ENCODE results near the gene LANCL2.
"Not testable (repeated sequence)": the region's sequence is repeated elsewhere in the genome, so short reads cannot be mapped to it uniquely, and the experiment has no call there.

Gene LANCL2

DNA sequence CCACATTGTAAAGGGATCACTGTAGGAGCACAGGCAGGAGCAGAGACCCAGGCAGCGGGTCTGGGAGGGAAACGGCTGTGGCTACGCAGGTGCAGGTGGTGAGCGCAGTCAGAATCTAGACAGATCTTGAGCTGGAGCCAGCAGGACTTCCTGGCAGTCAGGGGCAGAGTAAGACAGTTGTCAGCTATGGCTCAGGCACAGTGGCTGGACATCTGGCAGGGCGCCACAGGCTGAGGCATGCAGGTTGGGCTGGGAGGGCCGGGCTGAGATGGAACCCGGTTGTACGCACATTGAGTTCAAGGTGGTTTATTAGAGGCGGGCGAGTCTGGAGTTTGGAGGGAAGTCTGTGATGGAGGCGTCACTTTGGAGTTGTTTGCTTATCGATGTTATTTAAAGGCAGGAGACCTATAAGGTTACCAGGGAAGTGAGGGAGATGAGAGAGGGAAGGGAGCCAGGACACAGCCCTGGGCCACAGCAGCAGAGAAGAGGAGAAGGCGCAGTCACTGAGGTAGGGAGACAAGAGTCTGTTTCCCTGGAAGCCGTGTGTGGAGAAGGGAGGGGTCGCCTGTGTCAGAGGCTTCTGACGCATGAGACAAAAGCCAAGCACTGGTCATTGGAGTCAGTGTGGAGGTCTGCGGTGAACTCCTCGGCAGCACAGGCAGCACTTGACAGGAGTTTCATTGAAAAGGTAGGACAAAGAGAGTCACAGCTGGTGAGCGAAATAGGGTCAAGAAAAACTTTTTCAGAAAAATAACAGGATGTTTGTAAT, 73.8 kb downstream of the LANCL2 start:
- DNase-seq: no peak

DNA sequence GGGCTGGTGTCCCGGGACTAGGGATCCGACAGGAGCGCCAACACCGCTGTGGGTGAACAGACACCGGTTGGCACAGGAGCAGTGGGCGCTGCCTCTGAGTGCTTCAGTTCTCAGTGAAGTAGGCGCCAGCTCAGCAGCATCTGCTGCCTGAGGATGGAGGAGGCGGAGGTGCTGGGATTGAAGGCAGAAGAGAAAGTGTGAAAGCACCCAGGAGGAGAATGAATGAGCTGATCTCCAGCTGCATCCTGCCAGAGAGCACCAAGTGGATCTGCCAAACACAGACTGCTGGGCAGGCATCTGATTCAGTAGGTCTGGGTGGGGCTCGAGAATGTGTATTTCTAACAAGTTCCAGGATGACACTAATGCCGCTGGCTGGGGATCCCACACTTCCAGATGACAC, 74.5 kb downstream of the LANCL2 start:
- DNase-seq: peak in 1 of 2 experiments; percentile 36

DNA sequence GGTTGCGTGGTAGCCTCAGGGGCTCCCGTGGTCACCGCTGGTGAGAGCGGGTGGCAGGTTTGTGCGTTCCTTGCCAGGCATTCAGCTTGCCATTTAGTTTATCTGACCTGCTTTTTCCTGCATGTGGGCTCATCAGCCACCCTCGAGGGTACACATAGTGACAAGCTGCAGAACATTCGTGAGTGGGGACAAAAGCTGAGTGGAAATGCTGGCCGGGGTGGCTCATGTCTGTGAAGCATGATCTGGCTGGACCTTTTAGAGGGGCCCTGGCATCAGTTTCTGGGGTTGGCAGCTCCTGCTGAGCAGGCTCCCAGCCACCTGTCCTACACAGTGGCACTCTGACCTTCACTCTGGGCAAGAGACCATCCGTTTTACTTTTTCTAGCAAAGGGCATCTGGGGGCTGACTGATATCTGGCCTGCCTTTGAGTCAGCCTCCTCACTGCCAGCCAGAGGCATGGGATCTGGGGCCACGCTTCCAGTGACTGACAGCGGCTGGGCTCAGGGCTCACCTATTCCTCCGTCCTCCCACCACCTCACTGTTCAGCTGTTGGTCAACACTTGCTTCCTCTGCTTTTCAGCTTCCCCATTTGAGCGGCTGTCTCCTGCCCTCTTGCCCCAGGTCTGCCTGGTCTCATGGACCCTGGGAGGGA, 75.0 kb downstream of the LANCL2 start:
- no peak for DNase-seq

DNA sequence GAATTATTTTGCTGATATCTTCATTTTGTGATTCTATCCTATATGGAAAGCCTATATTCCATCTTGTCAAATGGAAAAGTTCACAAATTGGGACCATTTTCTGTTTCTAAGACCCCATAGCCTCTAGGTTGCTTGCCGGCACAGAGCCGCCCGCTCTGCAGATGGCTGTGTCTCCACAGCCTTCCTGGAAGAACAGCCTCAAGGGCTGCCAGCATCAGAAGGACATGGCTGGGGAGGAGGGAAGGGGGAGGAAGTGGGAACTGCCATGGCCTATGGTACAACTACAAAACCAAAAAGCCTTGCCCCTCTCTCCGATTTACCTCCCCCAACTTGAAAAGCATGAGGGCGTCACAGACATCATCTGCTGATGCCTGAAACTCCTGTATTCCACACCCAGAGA, 75.9 kb downstream of the LANCL2 start:
- DNase-seq: no peak

DNA sequence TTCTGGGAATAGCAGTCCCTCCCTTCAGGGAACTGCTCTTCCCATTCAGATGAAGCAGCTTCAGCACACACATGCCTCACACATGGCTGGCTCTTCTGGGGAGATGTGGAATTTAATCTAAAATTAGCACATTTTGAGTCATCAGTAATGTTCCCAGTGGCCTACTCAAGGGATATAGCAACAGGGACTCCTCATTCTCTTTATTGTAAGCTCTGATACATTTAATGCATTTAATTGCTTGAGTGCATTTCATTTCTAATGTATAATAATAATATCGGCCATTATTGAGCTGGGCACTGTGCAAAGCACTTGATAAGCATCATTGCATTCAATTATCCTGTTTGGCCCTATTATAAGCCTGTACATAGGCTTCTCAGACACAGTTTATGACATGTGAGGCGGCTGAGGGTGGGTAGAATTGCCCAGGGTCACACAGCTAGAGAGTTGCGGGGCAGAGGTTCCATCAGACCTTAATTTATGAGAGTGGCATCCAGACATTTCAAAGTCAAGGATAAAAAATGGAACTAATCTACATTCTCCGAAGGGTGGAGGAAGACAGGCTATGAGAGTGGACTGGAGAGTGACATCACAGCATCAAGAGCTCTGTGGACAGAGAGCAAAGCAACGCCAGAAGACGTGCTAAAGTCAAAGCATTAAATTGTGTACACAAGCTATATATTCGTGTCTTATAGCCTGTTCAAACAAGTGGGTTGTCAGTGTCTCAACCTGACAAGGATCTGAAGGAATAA, 76.8 kb downstream of the LANCL2 start:
- no peak for DNase-seq

DNA sequence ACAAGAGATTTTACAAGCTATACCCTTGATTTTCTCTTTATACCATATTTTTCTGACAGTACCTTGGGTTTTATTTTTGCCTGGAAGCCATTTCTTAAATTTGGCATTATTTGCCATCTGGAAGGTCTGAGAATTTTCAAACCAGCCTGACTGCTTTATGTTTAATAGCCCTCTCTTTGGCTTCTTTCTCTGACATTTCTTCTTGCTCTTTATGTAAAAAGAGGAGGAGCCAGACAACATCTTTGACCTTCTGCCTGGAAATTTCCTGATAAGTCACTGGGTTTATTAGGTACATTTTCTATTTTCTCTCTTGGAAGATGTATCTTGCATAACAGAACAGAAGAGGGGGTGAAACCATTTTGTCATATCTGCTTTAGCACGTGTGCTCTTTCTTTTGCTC, 79.6 kb downstream of the LANCL2 start:
- DNase-seq: no peak

DNA sequence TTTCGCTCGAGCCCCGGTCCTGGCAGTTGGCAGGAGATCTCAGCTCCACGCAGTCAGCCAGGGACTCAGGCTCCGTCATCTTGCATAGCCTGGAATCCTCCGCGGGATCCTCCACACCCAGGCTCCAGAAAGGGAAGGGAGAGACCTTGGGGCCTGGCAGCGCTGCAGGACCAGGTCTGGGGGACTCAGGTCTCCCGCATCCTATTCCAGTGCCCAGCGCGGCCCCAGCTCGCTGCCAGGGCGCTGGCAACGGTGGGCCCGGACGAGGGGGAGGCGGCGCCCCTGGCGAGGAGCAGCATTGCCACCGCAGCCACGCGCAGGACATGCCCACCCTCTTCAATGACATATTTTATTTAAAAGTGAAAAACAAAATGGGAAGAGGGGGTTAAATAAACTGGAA, 83.4 kb downstream of the LANCL2 start:
- no peak for DNase-seq

DNA sequence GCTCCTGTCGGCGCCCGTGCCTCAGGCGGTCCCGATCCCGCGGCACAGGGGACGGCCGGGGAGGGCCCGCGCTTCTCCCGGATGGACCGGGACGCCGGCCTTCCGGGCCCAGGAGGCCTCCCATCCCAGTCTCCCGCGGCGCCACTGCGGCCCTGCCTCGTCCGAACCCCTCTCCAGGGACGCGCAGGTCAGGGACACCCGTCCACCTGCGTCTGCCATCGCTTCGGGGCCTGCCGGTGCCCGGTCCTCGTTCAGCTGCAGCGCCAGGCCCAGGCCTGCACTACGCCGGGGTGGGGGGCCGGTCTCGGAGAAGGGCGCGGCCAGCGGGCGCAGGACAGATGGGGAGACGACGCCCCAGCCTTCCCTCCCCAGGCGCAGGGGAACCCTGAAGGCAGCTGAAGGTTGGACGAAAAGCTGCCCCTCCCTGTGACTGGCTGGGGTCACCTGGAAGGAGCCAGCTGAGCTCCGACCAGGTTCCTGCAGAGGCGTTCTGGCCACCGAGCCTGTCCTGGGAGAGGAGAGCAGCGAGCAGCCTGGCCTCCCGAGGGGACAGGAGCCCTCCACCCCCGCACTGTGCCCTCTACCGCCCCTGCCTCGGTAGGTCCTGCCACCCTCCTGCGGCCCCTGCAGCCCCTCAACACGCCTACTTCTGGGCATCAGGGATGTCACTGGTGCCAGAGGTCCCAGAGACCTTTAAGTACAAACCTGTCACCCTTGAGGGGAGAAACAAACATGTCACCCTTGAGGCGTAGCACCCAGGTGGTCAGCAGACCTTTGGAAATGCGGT, 84.3 kb downstream of the LANCL2 start:
- no peak for DNase-seq

DNA sequence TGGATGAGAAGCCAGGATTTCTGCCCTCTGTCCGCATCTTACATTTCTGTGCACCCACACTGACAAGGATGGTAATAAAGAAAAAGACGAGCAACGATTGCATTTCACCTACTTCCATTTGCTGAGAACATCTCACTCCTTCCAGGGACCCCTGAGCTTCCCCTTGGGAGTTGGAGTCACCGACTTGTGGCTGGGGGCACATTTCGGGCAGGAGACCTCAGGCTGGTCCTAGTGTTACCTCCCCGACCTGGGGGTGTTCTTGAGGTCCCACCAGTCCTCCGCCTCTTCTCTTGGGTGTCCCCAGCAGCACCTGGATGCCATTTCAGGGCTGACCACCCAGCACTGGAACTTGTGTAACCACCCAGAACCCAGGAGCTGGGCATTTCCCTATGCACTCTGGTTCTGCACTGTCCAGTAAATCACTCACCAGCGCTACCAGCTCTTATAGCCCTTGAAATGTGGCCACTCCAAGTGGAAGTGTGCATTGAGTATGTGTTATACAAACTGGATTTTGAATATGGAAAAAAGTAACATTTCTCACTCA, 84.9 kb downstream of the LANCL2 start:
- no peak for DNase-seq

DNA sequence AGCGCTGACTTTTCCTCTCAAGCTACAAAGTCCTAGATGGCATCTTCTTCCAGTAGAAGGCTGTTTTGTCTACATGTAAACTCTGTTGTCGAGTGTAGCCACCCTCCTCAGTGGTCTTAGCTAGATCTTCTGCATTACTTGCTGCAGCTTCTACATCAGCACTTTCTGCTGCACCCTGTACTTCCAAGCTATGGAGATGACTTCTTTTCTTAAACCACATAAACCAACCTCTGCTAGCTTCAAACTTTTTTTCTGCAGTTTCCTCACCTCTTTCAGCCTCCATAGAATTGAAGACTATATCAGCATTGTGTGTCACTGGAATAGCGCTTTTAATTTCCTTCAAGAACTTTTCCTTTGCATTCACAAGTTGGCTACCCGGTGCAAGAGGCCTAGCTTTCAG, 87.8 kb downstream of the LANCL2 start:
- DNase-seq: no peak

DNA sequence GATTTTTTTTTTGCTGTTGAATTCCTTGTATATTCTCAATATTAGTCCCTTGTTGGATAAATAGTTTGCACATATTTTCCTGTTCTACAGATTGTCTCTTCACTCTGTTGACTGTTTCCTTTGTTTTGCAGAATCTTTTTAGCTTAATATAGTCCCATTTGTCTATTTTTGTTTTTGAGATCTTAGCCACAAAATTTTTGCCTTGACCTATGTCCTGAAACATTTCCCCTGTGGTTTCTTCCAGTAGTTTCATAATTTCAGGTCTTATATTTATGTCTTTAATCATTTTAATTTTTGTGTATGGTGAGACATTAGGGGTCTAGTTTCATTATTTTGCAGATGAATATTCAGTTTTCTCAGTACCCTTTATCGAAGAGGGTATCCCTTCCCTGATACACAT, 92.7 kb downstream of the LANCL2 start:
- DNase-seq: no peak

DNA sequence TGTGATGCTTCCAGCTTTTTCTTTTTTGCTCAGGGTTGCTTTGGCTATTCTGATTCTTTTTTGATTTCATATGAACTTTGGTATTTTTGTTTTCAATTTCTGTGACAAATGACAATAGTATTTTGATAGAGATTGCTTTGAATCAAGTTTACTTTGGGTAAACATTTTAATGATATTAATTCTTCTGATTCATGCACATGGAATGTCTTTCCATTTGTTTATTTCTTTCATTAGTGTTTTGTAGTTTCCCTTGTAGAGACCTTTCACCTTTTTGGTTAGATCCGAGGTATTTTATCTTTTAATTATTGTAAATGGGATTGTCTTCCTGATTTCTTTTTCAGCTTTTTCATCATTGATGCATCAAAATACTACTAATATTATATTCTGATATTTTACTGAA, 93.2 kb downstream of the LANCL2 start:
- DNase-seq: no peak

DNA sequence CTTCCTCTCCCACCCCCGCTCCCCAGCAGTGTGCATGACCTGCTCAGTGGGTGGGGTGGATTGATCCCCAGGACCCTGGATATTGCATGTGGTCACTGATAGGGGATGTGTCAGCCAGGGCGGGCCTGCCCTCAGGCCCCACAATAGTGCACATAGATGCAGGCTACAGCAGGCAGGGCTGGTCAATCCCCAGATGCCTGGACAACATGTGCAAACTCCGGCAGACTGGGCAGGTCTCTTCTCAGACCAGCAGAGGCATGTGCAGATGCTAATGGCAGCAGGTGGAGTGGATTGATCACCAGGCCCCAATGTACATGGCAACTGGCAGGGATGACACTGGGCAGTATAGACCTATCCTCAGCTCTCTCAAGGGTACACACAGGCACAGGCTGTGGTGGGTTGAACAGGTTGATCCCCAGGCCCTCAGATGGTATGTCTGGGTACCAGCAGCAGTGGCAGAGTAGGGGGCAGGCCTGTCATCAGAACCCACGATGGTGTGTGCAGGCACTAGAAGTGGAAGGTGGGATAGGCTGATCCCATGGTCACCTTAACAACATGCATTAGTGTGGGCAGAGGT, 98.6 kb downstream of the LANCL2 start:
- DNase-seq: no peak

DNA sequence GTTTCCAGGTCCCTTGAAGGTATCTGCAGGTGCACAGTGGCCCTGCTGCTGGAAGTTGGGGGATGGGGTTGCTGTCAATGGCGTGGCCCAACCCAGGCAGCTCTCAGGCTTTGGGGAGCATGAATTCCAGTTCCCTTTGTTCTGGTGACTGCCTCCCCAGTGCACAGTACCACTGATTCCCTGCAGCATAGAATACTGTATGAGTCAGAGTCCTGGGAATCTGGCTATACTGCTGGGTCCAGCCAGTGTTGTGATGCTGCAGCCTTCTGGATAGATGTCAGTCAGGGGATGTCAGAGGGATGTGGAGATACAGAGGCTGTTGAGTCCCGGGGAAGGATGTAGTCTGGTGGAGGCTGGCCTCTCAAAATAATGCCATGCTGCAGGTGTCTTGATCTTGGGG, 99.3 kb downstream of the LANCL2 start:
- DNase-seq: no peak

DNA sequence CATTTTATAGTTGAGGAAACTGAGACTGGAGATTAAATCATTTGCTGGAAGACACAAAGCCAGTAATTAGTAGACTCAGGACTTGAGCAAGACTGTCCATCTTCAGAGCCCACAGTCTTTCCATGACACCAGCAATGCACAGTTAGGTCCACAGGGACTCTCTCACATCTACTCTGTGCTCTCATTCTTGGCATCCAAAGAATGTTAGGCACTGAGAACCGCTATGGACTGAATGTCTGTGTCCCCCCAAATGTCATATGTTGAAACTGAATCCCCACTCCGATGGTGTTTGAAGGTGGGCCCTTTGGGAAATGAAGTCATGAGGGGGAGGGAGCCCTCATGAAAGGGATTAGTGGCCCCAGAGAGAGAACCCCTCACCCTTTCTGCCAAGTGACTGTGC, 100.6 kb downstream of the LANCL2 start:
- DNase-seq: no peak

DNA sequence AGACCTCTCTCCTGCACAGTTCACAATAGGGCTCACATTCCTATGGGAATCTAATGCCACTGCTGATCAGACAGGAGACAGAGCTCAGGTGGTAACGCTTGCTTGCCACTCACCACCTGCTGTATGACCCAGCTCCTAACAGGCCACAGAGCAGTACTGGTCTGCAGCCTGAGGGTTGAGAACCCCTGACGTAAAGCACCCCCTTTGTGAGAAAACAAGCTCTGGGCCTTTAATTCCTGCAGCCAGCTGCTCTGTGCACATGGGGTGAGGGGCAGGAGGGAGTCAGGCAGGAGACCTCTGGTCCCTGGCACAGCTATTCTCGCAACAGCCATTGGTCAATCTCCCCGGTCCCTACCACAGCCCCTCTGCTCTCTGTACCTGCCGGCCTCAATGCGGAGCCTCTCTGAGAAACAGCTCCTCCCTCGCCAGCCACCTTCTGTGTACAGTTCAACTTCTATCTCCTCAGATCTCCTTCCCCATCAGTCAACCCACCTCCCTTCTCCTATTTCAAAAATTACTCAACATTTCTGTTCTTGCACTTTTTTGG, 102.0 kb downstream of the LANCL2 start:
- no peak for DNase-seq

DNA sequence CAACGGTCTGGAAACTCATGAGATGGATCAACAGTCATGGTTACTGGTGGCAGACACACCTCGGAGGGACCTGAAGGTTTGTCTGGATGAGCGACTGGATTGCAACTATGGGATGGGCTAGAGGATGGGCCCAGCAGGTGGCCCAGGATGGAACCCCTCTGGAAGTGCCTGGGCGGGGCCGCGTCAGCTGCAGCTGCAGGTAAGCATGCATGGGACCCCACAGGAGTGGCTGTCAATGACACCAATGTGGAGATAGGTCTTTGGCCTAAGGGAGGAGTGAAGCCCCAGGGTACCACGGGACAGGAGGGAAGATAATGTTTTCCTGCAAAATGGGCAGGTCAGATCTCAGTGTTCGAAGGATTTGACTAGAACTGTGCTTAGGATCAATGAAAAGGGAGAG, 103.4 kb downstream of the LANCL2 start:
- no peak for DNase-seq

DNA sequence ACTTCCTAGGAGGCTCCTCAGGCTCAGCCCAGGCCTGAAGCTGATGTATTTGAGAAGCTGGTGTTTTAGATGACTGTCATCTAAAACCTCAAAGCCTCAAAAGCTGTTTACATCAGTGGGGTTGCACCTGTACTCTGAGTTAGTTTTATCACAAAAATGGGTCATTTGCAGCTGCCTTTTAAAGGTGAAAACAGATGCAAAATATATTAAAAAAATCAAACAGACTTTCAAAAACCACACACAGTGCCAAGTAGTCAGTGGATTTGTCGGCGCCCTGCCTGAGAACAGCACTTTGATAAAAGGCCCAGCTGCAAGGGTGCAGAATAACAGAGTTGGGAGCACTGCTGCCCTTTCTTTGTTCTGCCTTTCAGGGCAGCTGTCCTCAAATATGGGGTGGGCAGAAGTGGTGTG, 104.1 kb downstream of the LANCL2 start:
- no peak for DNase-seq

DNA sequence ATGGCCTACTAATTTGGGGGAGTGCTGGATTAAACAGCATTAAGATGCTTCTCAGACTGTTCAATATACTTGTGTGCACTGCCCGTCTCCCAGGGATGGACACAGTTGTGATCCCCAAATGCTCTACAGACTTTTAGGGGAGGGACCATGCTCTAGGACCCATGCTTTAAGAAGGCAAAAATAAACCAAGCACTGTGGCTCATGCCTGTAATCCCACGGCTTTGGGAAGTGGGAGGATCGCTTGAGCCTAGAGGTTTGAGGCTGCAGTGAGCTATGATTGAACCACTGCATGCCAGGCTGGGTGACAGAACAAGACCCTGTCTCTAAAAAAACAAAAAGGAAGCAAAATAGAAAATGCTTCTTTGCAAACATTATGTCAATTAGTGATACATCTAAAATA, 104.6 kb downstream of the LANCL2 start:
- no peak for DNase-seq

DNA sequence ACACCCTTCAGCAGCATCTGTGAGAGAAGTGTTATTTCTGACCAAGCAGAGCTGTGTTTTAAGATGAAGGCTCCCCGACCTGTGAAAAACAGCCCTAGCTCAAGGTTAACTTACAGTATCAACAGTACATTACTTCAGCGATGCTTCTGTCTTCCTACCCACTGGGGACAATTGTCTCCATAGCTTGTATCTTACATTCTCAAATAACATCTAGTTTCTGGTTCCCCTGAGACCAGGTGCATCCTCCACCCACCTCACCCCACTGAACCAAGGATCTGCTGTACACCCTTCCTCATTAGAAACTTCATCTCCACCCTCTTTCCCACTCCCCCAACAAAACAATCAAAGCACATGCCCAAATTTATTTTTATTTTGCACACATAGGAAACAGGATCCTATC, 105.1 kb downstream of the LANCL2 start:
- no peak for DNase-seq

DNA sequence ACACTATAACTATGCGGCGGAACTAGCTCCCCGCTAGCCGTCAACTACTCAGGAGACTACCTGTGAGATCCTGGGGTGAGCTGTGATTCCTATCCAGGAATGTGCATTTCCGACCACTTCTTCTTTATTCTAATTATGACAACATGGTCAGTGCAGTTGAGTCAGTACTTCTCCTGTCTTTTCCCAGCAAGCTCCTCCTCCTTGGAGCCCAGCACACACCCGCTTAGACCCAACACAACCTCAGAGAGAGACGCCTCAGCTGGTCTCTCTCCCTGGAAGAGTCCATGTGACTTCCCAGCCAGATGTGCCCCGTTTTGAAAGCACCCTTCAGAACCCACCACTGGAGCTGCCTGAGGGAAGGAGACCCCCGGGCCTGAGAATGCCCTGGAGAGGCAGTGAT, 106.5 kb downstream of the LANCL2 start:
- not testable (repeated sequence) for DNase-seq

DNA sequence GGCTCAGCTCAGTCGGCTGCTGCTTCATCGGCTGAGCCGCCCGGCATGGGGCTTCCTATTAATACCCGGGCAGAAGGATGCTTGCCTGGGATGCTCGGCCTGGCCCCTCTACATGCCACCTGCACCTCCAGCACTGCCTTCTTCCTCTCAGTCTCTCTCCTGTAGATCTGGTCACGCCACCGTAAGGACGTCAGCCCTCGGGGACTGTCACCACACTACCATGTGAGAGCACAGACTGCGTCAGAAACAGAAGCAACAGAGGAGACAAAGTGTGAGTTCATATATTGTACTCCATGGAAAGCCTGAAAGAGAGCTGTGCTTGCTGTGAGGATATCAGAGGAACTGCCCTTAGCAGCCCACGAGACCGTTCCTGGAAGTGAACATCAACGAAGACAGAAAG, 107.3 kb downstream of the LANCL2 start:
- not testable (repeated sequence) for DNase-seq
